PC-9 (cell line): Measurements from ENCODE around the gene LAMB1. TPM values are rescaled to one million over a fixed set of nuclear protein-coding genes. Genes with fewer than 3 reads are reported as not detected.

Source experiments
- BruUV-seq: library from RNA; stranded (reverse); fragments of 400-500 nt; replicated peaks from 2 replicates; lab custom pipeline; 2021; lab: Mats Ljungman, UMichigan
- CTCF ChIA-PET: fragments of 300-600 bp; sonication (Branson Sonifier 250); formaldehyde crosslinking; loops from one replicate; lab custom pipeline; 2022; ENCODE audit warnings: antibody characterized with exemption; lab: Charles Lee
- POLR2A ChIA-PET: fragments of 300-600 bp; sonication (Branson Sonifier 250); formaldehyde crosslinking; loops from one replicate; lab custom pipeline; 2022; ENCODE audit warnings: antibody characterized with exemption; ENCODE audit not compliant: unreplicated experiment; lab: Charles Lee
- DNase-seq, 2 experiments: peaks; one replicate each; pipeline versions ENCODE4 v3.0.0 to v3.0.0-alpha.2; 2015 to 2022; ENCODE audit warnings: mixed read lengths in 1 of 2
- H2AFZ ChIP-seq: fragments of 200-600 bp; sonication (generic); 2 replicates; pipeline ENCODE4 v1.8.1; 2017; ENCODE audit warnings: antibody characterized with exemption
- H3F3A ChIP-seq: fragments of 200-600 bp; sonication (generic); 2 replicates; pipeline ENCODE4 v1.8.1; 2017; ENCODE audit warnings: antibody characterized with exemption, mild to moderate bottlenecking, low read depth; ENCODE audit not compliant: insufficient read depth
- H3K27ac ChIP-seq: fragments of 200-600 bp; sonication (generic); 2 replicates; pipeline ENCODE4 v1.6.1; 2016; ENCODE audit warnings: mixed run types
- H3K27me3 ChIP-seq: fragments of 200-600 bp; sonication (generic); 2 replicates; pipeline ENCODE4 v1.6.1; 2016; ENCODE audit warnings: low read depth, mixed run types; ENCODE audit not compliant: insufficient read depth
- H3K36me3 ChIP-seq: fragments of 200-600 bp; sonication (generic); 2 replicates; pipeline ENCODE4 v1.6.1; 2016; ENCODE audit warnings: low read depth, mixed run types
- H3K4me1 ChIP-seq: fragments of 200-600 bp; sonication (generic); replicated peaks from 2 replicates; pipeline ENCODE4 v1.6.1; 2016; ENCODE audit warnings: mixed run types; ENCODE audit not compliant: insufficient read depth
- H3K4me2 ChIP-seq: fragments of 200-600 bp; sonication (generic); 2 replicates; pipeline ENCODE4 v1.6.1; 2017; ENCODE audit warnings: mixed run types
- H3K4me3 ChIP-seq: fragments of 200-600 bp; sonication (generic); 2 replicates; pipeline ENCODE4 v1.6.1; 2016; ENCODE audit warnings: mixed run types
- H3K79me2 ChIP-seq: fragments of 200-600 bp; sonication (generic); 2 replicates; pipeline ENCODE4 v1.6.1; 2017; ENCODE audit warnings: low read depth, mixed run types
- H3K9me2 ChIP-seq: fragments of 200-600 bp; sonication (generic); 2 replicates; pipeline ENCODE4 v1.8.1; 2017; ENCODE audit warnings: mild to moderate bottlenecking; ENCODE audit not compliant: insufficient read depth
- H3K9me3 ChIP-seq: fragments of 200-600 bp; sonication (generic); 2 replicates; pipeline ENCODE4 v1.8.1; 2016; ENCODE audit warnings: low read depth; ENCODE audit not compliant: insufficient read depth
- H4K20me1 ChIP-seq: fragments of 200-600 bp; sonication (generic); 2 replicates; pipeline ENCODE4 v1.8.1; 2017; ENCODE audit not compliant: insufficient read depth
- EZH2 ChIP-seq: fragments of 200-600 bp; sonication (generic); IDR thresholded peaks from 2 replicates; pipeline ENCODE4 v1.8.0; 2017; ENCODE audit warnings: antibody characterized with exemption, low read depth
- intact Hi-C: fragments of 100-400 bp; cut with micrococcal nuclease; formaldehyde crosslinking; loops from one replicate; pipeline ENCODE4 v1.10.0; 2022; ENCODE audit not compliant: unreplicated experiment
- total RNA-seq: library from RNA; stranded (reverse); gene quantifications from 2 replicates; pipeline ENCODE4 v1.2.3, GENCODE V29; 2021
- TF ChIP-seq, protein P1 (sequence below): fragments of 200-600 bp; sonication (generic); conservative IDR thresholded peaks from 2 replicates; pipeline ENCODE4 v1.6.1; 2017; ENCODE audit warnings: mixed run types, antibody characterized with exemption, mild to moderate bottlenecking, moderate library complexity

LAMB1 gene
- total RNA-seq, 1 experiment from 2014 or later = 236 TPM

DNA sequence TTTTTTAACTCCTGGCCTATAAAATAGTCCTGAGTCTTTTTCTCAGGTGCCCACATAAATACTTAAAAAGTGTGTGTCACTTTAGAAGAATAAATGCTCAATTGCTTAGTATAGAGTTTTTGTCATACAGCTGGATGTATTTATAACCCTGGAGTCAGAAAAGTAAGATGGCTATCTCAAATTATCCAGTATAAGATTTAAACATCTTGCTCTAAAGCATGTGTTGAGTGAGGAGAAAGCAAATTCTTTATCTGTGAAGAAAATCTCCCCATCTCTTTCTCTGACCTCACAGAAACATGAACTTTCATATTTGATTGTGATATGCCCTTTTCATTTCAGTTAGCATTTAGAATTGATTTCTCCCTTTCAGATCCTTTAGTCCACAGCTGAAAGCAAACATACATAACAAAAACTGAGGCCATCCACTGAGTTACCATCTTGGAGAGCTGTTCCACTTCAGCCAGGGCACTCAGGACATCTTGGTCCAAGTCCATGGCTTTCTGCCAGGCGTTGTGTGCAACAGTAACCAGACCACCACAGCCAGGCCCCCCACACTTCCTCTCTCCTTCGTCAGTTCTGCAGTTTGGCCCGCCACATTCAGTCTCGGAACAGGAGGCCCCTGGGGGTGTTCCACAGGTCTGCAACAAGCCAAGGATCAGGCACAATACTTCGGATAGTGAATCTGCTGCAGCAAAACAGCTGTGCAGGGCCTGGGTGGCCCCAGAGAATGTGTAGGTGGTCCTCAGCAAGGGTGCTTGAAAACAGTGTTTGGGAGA, 71.0 kb downstream of the LAMB1 start:
- intact Hi-C loops = no loop called here
- no TSS peak for BruUV-seq
- POLR2A ChIA-PET = interaction anchor here (0.6 kb wide), 1 partner anchor 231 kb away, joined by 3 read pairs; no protein-coding TSS in a partner anchor
- Histone ChIP-seq H2AFZ (no peak overlapping the region), H3K9me2 (no peaks in the 10 kb centered on the region), H4K20me1 (no peaks in the 10 kb centered on the region), H3K9me3 (no peaks in the 10 kb centered on the region), H3K27me3 (no peaks in the 10 kb centered on the region), H3K4me1 (no peaks in the 10 kb centered on the region), H3K36me3 (peaks cover 38% of the 10 kb centered on the region), H3K4me3 (no peak overlapping the region), H3F3A (peaks cover 29% of the 10 kb centered on the region), H3K4me2 (no peak overlapping the region), H3K27ac (no peak overlapping the region), H3K79me2 (no peaks in the 10 kb centered on the region)
- TF ChIP-seq, protein P1, sequence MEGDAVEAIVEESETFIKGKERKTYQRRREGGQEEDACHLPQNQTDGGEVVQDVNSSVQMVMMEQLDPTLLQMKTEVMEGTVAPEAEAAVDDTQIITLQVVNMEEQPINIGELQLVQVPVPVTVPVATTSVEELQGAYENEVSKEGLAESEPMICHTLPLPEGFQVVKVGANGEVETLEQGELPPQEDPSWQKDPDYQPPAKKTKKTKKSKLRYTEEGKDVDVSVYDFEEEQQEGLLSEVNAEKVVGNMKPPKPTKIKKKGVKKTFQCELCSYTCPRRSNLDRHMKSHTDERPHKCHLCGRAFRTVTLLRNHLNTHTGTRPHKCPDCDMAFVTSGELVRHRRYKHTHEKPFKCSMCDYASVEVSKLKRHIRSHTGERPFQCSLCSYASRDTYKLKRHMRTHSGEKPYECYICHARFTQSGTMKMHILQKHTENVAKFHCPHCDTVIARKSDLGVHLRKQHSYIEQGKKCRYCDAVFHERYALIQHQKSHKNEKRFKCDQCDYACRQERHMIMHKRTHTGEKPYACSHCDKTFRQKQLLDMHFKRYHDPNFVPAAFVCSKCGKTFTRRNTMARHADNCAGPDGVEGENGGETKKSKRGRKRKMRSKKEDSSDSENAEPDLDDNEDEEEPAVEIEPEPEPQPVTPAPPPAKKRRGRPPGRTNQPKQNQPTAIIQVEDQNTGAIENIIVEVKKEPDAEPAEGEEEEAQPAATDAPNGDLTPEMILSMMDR = no peak
- TF ChIP-seq EZH2 = no peak
- DNase-seq = no peak
- CTCF ChIA-PET = no interaction called here

- CTCF ChIA-PET = no interaction called here
- no peaks in the 10 kb centered on the region; the same call in 1 of the 2 replicates for H4K20me1 ChIP-seq
- H2AFZ ChIP-seq = no peak overlapping the region
- H3K9me2 ChIP-seq = no peaks in the 10 kb centered on the region
- H3K27ac ChIP-seq = peak overlapping the region; percentile 14; the same call in 1 of the 2 replicates
- H3K27me3 ChIP-seq = no peaks in the 10 kb centered on the region
- intact Hi-C loops = loop anchor here (5.0 kb wide), 2 partner anchors 51 to 1674 kb away; no protein-coding TSS in a partner anchor
- peaks cover 56% of the 10 kb centered on the region for H3K36me3 ChIP-seq
- no peaks in the 10 kb centered on the region for H3K79me2 ChIP-seq
- H3K9me3 ChIP-seq = no peaks in the 10 kb centered on the region
- POLR2A ChIA-PET = no interaction called here
- H3F3A ChIP-seq = peaks cover 40% of the 10 kb centered on the region
- DNase-seq = no peak
- H3K4me2 ChIP-seq = no peak overlapping the region
- no peaks in the 10 kb centered on the region for H3K4me1 ChIP-seq
- TF ChIP-seq, protein P1 = no peak
- BruUV-seq = no TSS peak
- no peak overlapping the region for H3K4me3 ChIP-seq
Measured at GRCh38 chr7:107926481-107926880, 76.5 kb downstream of the LAMB1 start.

DNA sequence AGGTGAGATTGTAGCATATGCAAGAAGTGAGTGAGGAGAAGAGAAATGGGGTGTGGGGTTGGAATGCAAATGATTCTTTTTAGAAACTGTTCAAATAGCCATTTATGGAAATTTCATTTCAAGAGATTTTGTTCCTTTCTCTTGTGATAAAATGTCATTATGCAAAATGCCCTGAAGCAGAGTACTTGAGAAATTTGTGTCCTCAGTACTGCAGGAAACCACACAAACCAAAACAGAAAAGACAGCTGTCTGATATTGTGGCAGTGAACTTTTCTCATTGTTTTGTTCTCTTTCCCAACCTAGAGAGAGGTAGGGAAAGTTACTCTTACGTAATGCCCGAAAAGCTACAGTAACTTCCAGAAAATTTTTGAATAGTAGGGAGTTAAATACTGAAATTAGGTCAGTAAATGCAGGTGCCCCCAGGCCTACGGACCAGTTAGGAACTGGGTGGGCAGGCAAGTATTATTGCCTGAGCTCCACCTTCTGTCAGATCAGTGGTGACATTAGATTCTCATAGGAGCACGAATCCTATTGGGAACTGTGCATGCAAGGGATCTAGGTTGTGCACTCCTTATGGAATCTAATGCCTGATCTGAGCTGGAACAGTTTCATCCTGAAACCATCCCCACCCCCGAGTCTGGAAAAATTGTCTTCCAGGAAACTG, 78.0 kb downstream of the LAMB1 start:
- Histone ChIP-seq H4K20me1 (peaks cover 3% of the 10 kb centered on the region; the same call in 1 of the 2 replicates), H3K79me2 (no peaks in the 10 kb centered on the region), H3K27me3 (no peaks in the 10 kb centered on the region), H3K27ac (peak overlapping the region; percentile 14; the same call in 1 of the 2 replicates), H3K4me2 (no peak overlapping the region), H3K4me1 (no peaks in the 10 kb centered on the region), H3K36me3 (peaks cover 62% of the 10 kb centered on the region), H3K9me2 (no peaks in the 10 kb centered on the region), H3K4me3 (no peak overlapping the region), H3K9me3 (no peaks in the 10 kb centered on the region), H3F3A (peaks cover 42% of the 10 kb centered on the region), H2AFZ (no peak overlapping the region)
- intact Hi-C loops = loop anchor here (5.0 kb wide), 2 partner anchors 52 to 1673 kb away; no protein-coding TSS in a partner anchor
- no peak for DNase-seq
- CTCF ChIA-PET = no interaction called here
- POLR2A ChIA-PET = interaction anchor here (0.5 kb wide), 1 partner anchor 74 kb away, joined by 4 read pairs; no protein-coding TSS in a partner anchor
- BruUV-seq = no TSS peak
- no peak for TF ChIP-seq EZH2
- TF ChIP-seq, protein P1 = no peak
